Upper lobe of right lung (tissue), 1 donor: Measurements from ENCODE around the gene MPI. TPM values are rescaled to one million over a fixed set of nuclear protein-coding genes. Genes with fewer than 3 reads are reported as not detected.

Experiments used
- ATAC-seq: fragments of 200-7000 bp; cut with Tn5 transposase; one replicate; pipeline ENCODE4 v1.9.1; 2020; ENCODE audit warnings: mild to moderate bottlenecking, moderate library complexity
- DNase-seq: peaks from one replicate; pipeline ENCODE4 v3.0.0-alpha.2; 2020
- H3K27ac ChIP-seq: fragments of 200-600 bp; one replicate; pipeline ENCODE4 v1.8.0; 2022
- H3K27me3 ChIP-seq: fragments of 200-600 bp; one replicate; pipeline ENCODE4 v1.8.0; 2022; ENCODE audit warnings: mild to moderate bottlenecking
- H3K36me3 ChIP-seq: fragments of 200-600 bp; one replicate; pipeline ENCODE4 v1.8.0; 2022
- H3K4me1 ChIP-seq: fragments of 200-600 bp; one replicate; pipeline ENCODE4 v1.8.0; 2022
- H3K4me3 ChIP-seq: fragments of 200-600 bp; one replicate; pipeline ENCODE4 v1.8.0; 2022; ENCODE audit warnings: mild to moderate bottlenecking
- H3K9me3 ChIP-seq: fragments of 200-600 bp; one replicate; pipeline ENCODE4 v1.8.0; 2022
- intact Hi-C: fragments of 100-400 bp; cut with DNase I; formaldehyde crosslinking; loops from one replicate; pipeline ENCODE4 v1.11.0; 2022
- total RNA-seq: library from RNA; stranded (reverse); fragmentation: NEBNext Ultra II Directional; extraction: Animal tissue kit (Norgen Biotek cat#: 25700); gene quantifications from one replicate; pipeline ENCODE4 v1.2.1, GENCODE V29; 2021
- TF ChIP-seq, protein P1 (sequence below): fragments of 200-600 bp; IDR thresholded peaks from one replicate; pipeline ENCODE4 v1.8.0; 2022; ENCODE audit warnings: antibody characterized with exemption
- donor health status: DM: no; HTN: yes; CAD: no; lungs with severe emphysema.

The MPI gene
- total RNA-seq, 1 donor from 2014 or later: 26.7 TPM

- TF ChIP-seq, protein P1, sequence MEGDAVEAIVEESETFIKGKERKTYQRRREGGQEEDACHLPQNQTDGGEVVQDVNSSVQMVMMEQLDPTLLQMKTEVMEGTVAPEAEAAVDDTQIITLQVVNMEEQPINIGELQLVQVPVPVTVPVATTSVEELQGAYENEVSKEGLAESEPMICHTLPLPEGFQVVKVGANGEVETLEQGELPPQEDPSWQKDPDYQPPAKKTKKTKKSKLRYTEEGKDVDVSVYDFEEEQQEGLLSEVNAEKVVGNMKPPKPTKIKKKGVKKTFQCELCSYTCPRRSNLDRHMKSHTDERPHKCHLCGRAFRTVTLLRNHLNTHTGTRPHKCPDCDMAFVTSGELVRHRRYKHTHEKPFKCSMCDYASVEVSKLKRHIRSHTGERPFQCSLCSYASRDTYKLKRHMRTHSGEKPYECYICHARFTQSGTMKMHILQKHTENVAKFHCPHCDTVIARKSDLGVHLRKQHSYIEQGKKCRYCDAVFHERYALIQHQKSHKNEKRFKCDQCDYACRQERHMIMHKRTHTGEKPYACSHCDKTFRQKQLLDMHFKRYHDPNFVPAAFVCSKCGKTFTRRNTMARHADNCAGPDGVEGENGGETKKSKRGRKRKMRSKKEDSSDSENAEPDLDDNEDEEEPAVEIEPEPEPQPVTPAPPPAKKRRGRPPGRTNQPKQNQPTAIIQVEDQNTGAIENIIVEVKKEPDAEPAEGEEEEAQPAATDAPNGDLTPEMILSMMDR: no peak
- ATAC-seq (no peak), DNase-seq (no peak)
- peaks cover 25% of the 10 kb centered on the region for H3K4me1 ChIP-seq
- H3K4me3 ChIP-seq: no peak overlapping the region
- no peak overlapping the region for H3K27ac ChIP-seq
- no peaks in the 10 kb centered on the region for H3K9me3 ChIP-seq
- H3K36me3 ChIP-seq: peaks cover 63% of the 10 kb centered on the region
- no peaks in the 10 kb centered on the region for H3K27me3 ChIP-seq
- intact Hi-C loops: no loop called here
These were observed 13.8 kb downstream of the MPI start for GRCh38 chr15:74903676-74904075.

DNA sequence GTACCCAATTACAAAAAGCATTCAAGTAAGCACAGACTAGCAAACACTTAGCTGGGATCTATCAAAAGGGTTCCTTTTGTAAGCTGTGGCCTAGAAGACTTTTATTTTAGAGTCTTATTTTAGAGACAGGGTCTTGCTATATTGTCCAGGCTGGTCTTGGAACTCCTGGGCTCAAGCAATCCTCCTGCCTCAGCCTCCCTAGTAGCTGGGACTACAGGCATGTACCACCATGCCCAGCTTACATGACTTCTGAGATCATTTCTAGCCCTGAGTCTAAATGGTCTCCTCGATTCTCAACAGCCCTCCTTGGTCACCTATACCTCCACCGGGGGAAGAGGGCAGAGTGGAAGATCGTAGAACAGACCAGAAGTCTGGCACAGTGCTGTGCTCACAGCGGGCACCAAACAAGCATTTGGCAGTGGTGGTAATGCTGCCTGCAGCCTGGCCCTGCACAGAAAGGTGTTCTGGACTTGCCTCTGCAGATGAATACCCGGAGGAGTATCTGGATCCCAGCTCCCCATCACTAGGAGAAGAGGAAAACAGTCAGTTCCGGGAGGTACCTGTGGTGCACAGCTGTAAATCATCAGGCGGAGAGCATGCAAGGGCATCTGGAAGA, 14.5 kb downstream of the MPI start:
- TF ChIP-seq, protein P1: no peak
- H3K4me3 ChIP-seq: no peak overlapping the region
- H3K27ac ChIP-seq: no peak overlapping the region
- no peaks in the 10 kb centered on the region for H3K27me3 ChIP-seq
- ATAC-seq (no peak), DNase-seq (no peak)
- H3K4me1 ChIP-seq: peaks cover 25% of the 10 kb centered on the region
- intact Hi-C loops: no loop called here
- no peaks in the 10 kb centered on the region for H3K9me3 ChIP-seq
- peaks cover 57% of the 10 kb centered on the region for H3K36me3 ChIP-seq

GRCh38 chr15:74906067-74906449, 16.2 kb downstream of the MPI start:
- H3K4me3 ChIP-seq: peak overlapping the region; percentile 91
- peaks cover 39% of the 10 kb centered on the region for H3K36me3 ChIP-seq
- H3K4me1 ChIP-seq: peaks cover 24% of the 10 kb centered on the region
- no peaks in the 10 kb centered on the region for H3K9me3 ChIP-seq
- no peaks in the 10 kb centered on the region for H3K27me3 ChIP-seq
- ATAC-seq (peak; percentile 46), DNase-seq (no peak)
- intact Hi-C loops: no loop called here
- peak overlapping the region; percentile 94 for H3K27ac ChIP-seq
- TF ChIP-seq, protein P1: no peak

GRCh38 chr15:74906450-74907162, 16.8 kb downstream of the MPI start, which contains the start of gene FAM219B:
Gene FAM219B, minus strand, starts transcription at chr15:74906851. Its CDS starts 51 bp downstream, at chr15:74906800.
- peak; percentile 97 for ATAC-seq
- intact Hi-C loops: no loop called here
- H3K36me3 ChIP-seq: peaks cover 34% of the 10 kb centered on the region

DNA sequence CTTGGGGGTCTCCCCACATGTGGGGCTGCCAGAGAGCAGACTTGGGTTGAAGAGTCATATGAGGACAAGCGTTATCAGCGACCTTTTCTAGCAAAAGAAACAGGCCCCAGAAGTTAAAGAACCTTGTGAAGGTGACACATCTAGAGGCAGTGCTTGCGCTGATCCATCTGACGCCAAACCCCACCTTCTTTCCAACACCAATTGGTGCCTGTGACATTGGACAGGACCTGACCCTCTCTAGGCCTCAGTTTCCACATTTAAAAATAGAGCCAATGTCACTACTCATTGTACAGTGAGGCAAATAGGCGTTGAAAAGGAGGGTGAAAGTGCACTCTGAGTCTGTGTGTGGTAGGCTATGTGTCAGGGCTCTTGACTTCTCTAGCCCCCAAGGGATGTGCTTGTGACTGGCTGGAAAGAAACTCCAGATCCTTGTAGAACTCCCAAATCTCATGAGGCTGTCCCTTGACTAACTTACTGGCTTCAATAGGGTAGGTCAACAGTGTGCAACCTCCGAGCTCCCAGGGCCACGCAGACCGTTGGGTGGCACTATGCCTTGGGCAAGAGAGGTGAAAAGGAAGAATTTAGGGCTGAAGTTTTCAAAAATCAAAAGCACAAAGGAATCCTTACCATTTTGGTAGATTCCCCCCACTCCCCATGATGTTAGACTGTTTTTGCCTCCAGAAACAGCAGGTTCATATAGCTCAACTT, 17.5 kb downstream of the MPI start:
- H3K4me1 ChIP-seq: peaks cover 15% of the 10 kb centered on the region
- peaks cover 27% of the 10 kb centered on the region for H3K36me3 ChIP-seq
- TF ChIP-seq, protein P1: no peak
- H3K27me3 ChIP-seq: no peaks in the 10 kb centered on the region
- intact Hi-C loops: no loop called here
- peak; percentile 4 for ATAC-seq
- H3K27ac ChIP-seq: peak overlapping the region; percentile 94
- peak overlapping the region; percentile 91 for H3K4me3 ChIP-seq
- DNase-seq: no peak
- no peaks in the 10 kb centered on the region for H3K9me3 ChIP-seq

More at GRCh38 chr15:74906450-74907162, 16.8 kb downstream of the MPI start, which contains the start of gene FAM219B:
- no peaks in the 10 kb centered on the region for H3K9me3 ChIP-seq
- no peaks in the 10 kb centered on the region for H3K27me3 ChIP-seq
- H3K4me1 ChIP-seq: peaks cover 19% of the 10 kb centered on the region
- TF ChIP-seq, protein P1: no peak
- peak; percentile 98 for DNase-seq
- peak within 1 kb of the TSS; percentile 94 for H3K27ac ChIP-seq
- peak within 1 kb of the TSS; percentile 91 for H3K4me3 ChIP-seq
